Pulmonary artery endothelial cell (primary cell): ENCODE measurements around the gene MACROD1. TPM values are rescaled to one million over a fixed set of nuclear protein-coding genes. Genes with fewer than 3 reads are reported as not detected.

ENCODE experiments used
- DNase-seq: peaks from one replicate; pipeline ENCODE4 v3.0.0-alpha.2; 2011; ENCODE audit warnings: low read depth, low spot score
- total RNA-seq: library from RNA; depleted of rRNA; stranded (reverse); fragments of >200 nt; gene quantifications from 2 replicates; pipeline ENCODE4 v1.2.3, GENCODE V29; 2014

MACROD1 gene
- total RNA-seq, 1 donor from 2014 or later, result 37.7 TPM

GRCh38 chr11:64113462-64113780 lies 52.5 kb downstream of the MACROD1 start:
- no peak for DNase-seq

GRCh38 chr11:64112771-64113461 lies 53.0 kb downstream of the MACROD1 start:
- DNase-seq, result no peak

GRCh38 chr11:64110465-64111375 lies 55.2 kb downstream of the MACROD1 start:
- no peak for DNase-seq

DNA sequence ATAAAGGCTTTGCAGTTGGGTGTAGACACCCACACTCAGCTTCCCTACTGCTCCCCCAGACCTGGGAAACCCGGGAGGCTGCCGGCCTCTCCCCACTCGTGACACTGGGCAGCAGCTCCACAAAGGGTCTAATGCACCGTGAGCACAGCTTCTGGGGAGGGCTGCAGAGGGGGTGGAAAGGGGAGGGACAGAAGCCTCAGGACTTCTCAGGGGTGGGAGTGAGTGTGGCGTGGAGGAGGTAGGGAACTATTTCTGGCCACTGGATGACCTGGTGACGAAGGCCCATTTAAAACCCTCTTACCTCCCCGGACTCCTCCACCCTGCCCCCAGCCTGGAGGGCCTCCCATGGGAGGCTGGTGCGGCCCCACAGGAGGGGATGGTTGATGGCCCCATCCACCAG lies 56.6 kb downstream of the MACROD1 start:
- no peak for DNase-seq

DNA sequence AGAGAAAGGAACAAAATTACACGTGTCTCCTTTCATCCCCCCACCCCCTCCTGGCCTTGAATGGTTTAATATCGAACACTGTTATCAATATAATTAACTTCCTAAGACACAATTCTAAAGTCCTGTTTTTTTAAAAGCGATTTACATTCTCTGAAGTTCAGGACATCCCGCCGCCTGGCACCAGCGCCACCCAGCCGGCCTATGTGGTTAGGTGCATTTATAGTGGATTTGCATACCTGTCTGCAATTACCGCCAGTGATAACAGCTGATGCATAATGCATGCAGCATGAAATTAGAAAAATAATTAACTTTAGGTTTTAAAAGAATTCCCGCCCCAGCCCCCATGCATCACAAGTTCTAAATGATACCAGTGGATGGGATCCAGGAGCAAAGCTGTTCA lies 58.6 kb downstream of the MACROD1 start:
- DNase-seq, result no peak

DNA sequence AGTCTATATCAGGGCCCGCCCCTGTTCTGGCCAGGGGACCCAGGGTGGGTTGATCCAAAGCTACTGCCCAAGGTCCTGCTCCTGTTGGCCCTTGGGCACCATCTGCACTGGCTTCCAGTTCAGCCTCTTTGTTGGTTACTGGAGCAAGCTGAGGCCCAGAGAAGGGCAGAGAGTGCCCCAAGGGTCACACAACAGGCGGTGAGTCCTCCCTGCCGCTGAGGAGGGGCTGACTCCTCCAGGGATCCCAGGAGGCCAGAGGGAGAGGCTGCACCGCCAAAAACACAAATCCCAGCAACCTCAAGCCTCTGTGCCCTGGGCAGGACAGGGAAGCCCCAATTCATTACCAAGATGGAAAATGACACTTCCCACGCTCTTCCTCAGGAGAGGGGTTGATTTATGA lies 61.3 kb downstream of the MACROD1 start:
- DNase-seq, result no peak

DNA sequence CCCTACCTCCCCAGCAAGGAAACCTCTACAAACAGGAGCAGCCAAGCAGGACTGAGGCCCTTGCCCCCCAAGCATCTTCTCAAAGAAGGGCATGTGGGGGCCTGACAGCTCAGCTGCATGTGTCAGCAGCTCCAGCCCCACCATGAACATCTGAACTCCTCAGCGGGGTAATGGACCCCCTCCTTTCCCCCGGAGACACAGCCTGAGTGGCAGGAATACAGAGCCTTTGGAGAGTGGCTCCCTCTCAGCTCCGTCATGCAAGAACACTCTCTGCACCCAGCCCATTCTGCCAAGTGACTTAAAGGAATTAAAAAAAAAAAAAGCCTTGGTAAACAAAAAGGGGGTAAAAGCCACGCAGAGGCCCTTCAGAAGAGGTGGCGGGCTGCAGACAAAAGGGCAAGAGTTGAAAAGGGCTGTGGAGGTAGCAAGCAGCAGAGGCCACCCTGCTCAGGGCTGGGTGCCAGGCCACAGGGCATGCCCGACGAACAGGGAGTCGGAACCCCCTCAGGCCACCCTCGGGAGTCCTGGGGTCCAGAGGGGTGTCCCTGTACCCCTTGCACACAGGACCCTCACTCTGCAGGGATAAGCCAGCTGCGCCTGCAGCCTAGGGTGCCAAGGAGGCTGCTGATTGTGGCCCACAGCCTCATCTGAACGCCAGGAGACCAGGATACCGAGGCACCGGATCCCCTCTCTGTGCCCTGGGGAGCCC lies 62.5 kb downstream of the MACROD1 start:
- DNase-seq, result no peak

DNA sequence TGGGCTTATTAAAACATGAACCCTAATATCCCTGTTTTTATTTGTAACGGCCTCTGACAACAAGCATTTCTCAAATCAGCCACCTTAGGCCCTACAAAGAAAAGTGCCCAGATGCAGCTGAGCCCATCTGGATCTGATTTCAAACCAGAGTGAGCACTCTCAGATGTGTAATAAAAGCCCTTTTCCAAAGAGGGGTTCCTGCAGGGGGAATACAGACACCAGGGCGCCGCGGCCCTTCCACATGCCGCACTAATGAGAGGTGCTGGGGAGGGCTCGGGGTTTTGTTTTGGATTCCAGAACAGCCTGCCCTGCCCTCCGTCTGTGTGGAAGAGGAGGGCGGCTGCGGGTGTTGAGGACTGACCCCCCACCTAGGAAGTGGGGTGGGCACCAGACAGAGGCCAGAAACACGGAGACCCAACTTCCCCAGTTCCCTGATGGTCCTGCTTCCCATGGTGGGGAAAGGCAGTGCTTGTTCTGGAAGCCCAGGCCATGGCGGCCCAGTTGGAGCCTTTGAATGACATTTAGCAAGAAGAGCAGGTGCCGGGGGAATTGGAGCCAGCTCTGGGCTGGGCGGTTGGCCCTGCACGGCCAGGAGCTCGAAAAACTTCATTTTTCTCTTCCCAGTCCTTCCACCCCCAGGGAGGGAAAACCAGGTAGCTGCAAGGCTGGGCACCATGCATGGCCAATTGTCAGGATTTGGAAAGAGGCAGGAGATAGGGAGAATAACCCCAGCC lies 63.7 kb downstream of the MACROD1 start:
- DNase-seq, result no peak

GRCh38 chr11:64101461-64101860 lies 64.5 kb downstream of the MACROD1 start:
- DNase-seq, result no peak

DNA sequence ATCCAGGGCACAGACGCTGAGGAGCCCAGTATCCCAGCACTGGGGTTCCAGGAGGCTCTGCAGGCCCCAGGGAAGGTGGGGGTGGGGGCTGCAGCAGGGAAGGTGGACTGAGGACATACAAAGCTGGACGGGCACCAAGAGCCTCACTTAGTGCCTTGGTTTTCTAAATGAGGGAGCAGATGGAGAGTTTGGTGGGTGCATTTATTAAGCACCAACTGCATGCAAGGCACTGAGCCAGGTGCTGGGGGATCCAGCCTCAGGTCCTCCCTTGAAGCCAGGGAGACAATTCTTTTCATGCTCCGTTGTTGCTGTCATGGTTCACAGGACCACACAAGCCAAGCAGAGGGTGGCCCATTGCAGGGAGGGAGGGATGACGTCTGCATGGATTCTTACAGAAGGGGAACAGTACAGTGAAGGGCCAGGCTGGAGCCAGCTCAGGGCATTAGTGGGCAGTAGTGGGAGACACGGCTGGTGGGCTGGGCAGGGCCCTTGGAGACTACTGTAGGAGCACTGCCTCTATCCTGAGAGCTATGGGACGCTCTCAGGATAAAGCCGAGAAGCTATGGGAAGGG lies 65.0 kb downstream of the MACROD1 start:
- no peak for DNase-seq

- no peak for DNase-seq
Measured at GRCh38 chr11:64100360-64100759, 65.6 kb downstream of the MACROD1 start.

DNA sequence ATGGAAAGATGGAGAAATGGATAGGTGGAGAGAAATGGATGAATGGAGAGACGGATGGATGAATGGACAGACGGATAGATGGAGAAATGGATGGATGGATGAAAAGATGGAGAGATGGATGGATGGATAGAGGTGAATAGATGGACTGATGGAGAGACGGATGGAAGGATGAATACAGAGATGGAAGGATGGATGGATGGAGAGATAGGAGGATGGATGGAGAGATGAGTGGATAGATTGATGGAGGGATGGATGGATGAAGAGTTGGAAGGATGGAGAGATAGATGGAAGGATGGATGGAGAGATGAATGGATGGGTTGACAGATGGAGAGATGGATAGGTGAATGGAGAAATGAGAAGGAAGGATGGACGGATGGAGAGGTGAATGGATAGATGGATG lies 66.5 kb downstream of the MACROD1 start:
- DNase-seq, result no peak

DNA sequence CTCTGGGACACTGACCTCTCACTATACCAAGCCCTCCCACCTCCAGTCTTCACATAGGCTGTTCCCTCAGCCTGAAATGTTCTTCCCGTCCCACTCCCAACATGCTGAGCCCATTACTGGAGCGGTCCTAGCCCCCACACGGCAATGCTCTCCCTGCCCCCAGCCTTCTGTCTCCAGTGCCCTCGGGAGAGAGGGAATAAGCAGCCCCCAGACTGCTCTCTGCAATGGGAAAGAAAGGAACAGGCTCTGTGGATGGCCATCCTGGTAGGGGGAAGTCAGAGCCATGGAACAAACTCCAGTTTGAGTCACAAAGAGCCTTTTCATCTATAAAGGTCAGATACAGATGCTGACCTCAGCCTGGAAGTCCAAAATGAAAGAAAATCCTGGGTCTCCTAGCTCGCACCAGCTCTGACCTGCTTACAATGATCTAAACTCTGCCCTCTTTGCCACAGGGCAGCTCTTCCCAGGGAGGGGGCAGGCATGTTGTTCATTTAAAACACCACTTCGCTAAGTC lies 67.5 kb downstream of the MACROD1 start:
- DNase-seq, result no peak

DNA sequence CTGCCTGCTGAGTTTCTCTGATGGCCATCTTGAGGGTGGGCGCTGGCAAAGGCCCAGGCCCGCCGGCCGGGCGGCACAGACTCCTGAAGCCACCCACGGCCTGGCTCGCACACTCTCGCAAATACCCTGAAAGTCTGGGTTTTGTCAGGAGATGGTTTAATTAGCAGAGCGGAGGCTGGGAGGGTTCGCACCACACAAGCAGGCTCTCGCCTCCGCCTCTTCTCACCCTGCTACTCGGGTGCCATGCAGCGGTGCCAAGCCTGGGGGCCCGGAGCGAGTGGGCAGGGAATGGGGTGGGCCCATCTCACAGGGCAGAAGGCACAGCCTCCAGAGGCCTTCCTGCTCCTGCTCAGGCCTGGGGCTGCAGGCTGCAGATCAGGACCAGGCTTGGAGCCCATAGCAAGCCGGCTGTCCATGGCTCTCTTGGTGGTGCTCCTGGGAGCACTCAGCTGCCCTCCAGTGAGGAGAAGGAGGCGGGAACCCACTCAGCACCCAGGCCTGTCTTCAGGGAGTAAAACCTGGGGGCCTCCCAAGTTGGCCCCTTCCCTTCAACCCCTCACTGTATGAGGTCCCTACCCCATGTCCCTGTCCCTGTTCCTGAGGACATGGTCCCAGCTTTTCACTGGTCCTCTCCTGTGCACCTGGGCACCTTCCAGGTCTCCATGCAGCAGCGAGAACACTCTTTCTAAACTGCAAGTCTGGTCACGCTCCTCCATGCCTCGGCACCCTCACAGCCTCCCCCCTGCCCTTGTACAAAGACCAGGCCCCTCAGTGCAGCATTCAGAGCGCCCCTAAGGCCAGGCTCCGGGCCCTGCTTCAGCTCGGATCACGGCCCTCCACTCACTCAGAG lies 68.2 kb downstream of the MACROD1 start:
- DNase-seq, result no peak

DNA sequence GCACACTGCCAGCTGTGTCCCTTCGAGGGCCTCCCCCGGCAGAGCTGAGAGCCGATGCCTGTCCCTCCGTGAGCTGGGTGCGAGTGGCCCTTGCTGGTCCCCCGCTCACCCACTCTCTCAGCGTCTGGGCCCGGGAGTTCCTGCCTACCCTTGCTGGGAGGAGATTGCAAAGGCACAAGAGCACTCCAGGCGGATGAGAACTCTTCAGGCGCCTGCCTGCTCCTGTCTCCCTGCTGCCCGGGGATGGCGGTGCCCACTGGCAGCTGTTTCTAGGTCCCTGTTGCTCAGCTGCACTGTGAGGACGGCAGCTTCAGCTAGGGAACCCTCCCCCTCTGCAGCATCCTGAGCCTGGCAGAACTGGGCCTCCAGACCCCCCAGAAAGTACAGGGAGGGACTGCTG lies 69.1 kb downstream of the MACROD1 start:
- no peak for DNase-seq

GRCh38 chr11:64095949-64096348 lies 70.0 kb downstream of the MACROD1 start:
- no peak for DNase-seq

DNA sequence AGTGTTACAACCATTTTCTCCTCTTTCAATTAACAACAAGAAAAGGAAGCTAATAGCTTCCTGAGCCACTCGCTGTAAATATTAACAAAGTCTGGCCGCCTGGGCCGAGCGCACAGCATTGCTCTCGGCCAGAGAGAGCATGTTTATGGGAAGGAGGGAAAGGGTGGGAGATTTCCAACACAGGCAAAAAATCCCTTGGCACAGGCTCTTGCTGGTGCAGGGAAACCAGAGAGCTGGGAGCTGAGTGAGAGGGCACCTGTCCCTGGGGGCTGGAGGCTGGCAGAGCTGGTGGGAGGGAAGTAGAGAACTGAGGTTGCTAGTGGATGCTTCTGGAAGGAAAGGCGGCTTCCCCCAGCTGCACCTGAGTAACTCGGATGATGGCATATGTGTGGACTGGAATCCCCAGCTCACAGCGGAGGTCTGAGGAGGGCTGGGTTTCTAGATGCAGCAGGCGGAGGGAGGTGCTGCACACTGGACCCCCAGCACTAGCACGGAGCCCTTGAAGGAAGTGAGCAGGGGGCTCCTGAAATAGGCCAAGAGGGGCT lies 70.6 kb downstream of the MACROD1 start:
- no peak for DNase-seq

- no peak for DNase-seq
Measured at GRCh38 chr11:64094463-64095260, 71.3 kb downstream of the MACROD1 start.
